Lung microvascular endothelial cell (primary cell): Measurements from ENCODE around the gene RYR1. TPM values are rescaled to one million over a fixed set of nuclear protein-coding genes. Genes with fewer than 3 reads are reported as not detected.

ENCODE experiments used
- total RNA-seq: library from RNA; depleted of rRNA; stranded (reverse); fragments of >200 nt; gene quantifications from 2 replicates; pipeline ENCODE4 v1.2.1, GENCODE V29; 2014

Gene RYR1
- total RNA-seq, 1 donor from 2014 or later, result not detected

Other genes with a start within 250 kb of the RYR1 start
- gene DPF1, start 209.5 kb upstream of the RYR1 start, total RNA-seq, result under 0.01 and 0.22 TPM in 2 replicates
- gene PPP1R14A, start 177.3 kb upstream of the RYR1 start, total RNA-seq, result 1.6 and 2.6 TPM in 2 replicates
- gene SPINT2, start 169.1 kb upstream of the RYR1 start, total RNA-seq, result 26.8 and 27.0 TPM in 2 replicates
- gene C19orf33, start 129.4 kb upstream of the RYR1 start, total RNA-seq, result 0.40 and 2.2 TPM in 2 replicates
- gene YIF1B, start 117.7 kb upstream of the RYR1 start, total RNA-seq, result 54.0 and 65.4 TPM in 2 replicates
- gene KCNK6, start 113.8 kb upstream of the RYR1 start, total RNA-seq, result 5.2 and 5.4 TPM in 2 replicates
- gene CATSPERG, start 97.9 kb upstream of the RYR1 start, total RNA-seq, result 0.44 and 1.8 TPM in 2 replicates
- gene PSMD8, start 59.1 kb upstream of the RYR1 start, total RNA-seq, result 178 and 202 TPM in 2 replicates
- 0.22 TPM in 1 of 2 replicates, not detected in the other for gene GGN, start 45.7 kb upstream of the RYR1 start, total RNA-seq
- under 0.01 and 0.87 TPM in 2 replicates for gene SPRED3, start 45.0 kb upstream of the RYR1 start, total RNA-seq
- gene FAM98C, start 30.6 kb upstream of the RYR1 start, total RNA-seq, result 4.0 and 4.8 TPM in 2 replicates
- not detected in 2 replicates for gene RASGRP4, start 7.5 kb upstream of the RYR1 start, total RNA-seq
- not detected in 2 replicates for gene MAP4K1, start 184.3 kb downstream of the RYR1 start, total RNA-seq
- gene EIF3K, start 185.5 kb downstream of the RYR1 start, total RNA-seq, result 260 and 318 TPM in 2 replicates
- gene ACTN4, start 214.0 kb downstream of the RYR1 start, total RNA-seq, result 131 and 136 TPM in 2 replicates